ENCODE measurements around the gene HIBCH. TPM values are rescaled to one million over a fixed set of nuclear protein-coding genes. Genes with fewer than 3 reads are reported as not detected.

Gene HIBCH
- total and polyA plus RNA-seq, 4 donors, result 20.2 to 65.2 (median 32.8) TPM

DNA sequence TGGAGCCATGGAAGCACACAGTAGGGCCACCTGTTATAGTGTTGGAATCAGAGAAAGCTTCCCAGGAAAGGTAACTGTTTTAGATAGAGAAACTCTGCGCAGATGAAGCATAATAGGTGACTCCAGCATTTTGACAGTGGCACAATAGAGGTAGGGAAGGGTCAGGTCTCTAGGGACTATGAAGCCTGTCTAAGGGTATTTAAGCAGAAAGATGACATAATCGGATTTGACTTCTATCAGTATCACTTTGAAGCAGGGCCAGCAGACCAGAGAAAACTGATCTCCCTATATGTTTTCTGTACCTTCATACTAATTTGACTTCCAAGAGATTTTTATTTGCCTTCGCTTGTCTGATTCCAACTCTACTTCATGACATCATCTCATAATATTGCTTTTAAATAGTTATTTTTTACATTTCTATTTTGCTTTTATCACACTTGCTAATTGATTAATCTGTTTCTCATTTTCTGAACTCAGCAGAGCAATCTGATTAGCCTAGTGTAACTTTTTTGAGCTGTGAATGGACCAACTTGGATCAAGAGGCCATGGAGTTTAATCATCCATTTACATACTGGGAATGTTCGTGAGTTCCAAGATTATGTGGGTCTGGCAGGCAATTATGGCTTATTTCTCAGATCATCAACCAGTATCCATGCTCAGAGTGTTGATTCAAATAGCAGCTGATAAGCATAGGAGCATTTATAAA is 8.4 kb upstream of the HIBCH start:
- H3K27me3 ChIP-seq (ENCODE audit: control insufficient read depth in 4 of 4, insufficient read depth in 4 of 4, low read length in 3 of 4), result no peaks in the 10 kb centered on the region
- no peak for DNase-seq (ENCODE audit: low spot score)
- no peak overlapping the region for H3K9ac ChIP-seq (ENCODE audit: low read depth in 1 of 2, low read length in 2 of 2)
- H3K4me3 ChIP-seq (ENCODE audit: low read depth in 1 of 3, low read length in 3 of 3), result no peak overlapping the region
- no peak for TF ChIP-seq RAD21 (IDR thresholded peaks at IDR 0.05)
- no peak for TF ChIP-seq TAF1 (conservative IDR thresholded peaks at IDR 0.05)
- TF ChIP-seq EGR1 (IDR thresholded peaks at IDR 0.05; ENCODE audit: low read depth in 2 of 2), result no peak
- no peak for TF ChIP-seq FOXA1 (IDR thresholded peaks at IDR 0.05)
- TF ChIP-seq JUND (IDR thresholded peaks at IDR 0.05), result no peak
- no peak for TF ChIP-seq NR2F2 (IDR thresholded peaks at IDR 0.05)
- no peak for TF ChIP-seq HNF4A (conservative IDR thresholded peaks at IDR 0.05)
- TF ChIP-seq, protein P1, sequence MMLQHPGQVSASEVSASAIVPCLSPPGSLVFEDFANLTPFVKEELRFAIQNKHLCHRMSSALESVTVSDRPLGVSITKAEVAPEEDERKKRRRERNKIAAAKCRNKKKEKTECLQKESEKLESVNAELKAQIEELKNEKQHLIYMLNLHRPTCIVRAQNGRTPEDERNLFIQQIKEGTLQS (IDR thresholded peaks at IDR 0.05), result no peak
- TF ChIP-seq RXRA (IDR thresholded peaks at IDR 0.05), result no peak
- TF ChIP-seq YY1 (IDR thresholded peaks at IDR 0.05), result no peak
- H3K36me3 ChIP-seq (ENCODE audit: control insufficient read depth in 4 of 4, insufficient read depth in 3 of 4, low read depth in 1 of 4, low read length in 3 of 4), result no peaks in the 10 kb centered on the region
- H3K9me3 ChIP-seq (ENCODE audit: control insufficient read depth in 4 of 4, low read length in 3 of 4), result no peaks in the 10 kb centered on the region
- 78% methylated on average over 4 of the region's 4 CpGs for WGBS
- peaks cover 0 to 1% (median under 1%) of the 10 kb centered on the region in 4 donors for H3K4me1 ChIP-seq (ENCODE audit: control insufficient read depth in 4 of 4, insufficient read depth in 4 of 4, low read length in 3 of 4)
- H3K27ac ChIP-seq (ENCODE audit: low read depth in 1 of 2, low read length in 2 of 2), result no peak overlapping the region

DNA sequence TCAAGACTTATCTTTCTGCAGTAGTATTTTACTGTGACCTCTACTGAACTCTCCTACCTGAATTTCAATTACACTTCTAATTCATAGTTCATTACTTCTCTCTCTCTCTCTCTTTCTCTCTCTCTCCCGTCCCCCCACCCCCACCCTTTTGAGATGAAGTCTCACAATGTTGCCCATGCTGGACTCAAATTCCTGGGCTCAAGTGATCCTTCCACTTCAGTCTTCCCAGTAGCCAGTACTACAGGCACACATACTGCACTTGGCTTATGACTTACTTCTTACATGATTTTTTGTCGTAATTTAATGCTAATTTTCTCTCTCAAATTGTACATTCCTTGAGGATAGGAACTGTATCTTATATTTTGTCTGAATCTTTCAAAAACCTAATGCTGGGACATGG is 6.0 kb upstream of the HIBCH start:
- 70% methylated on average over 2 of the region's 2 CpGs for WGBS
- Histone ChIP-seq H3K9ac (ENCODE audit: low read depth in 1 of 2, low read length in 2 of 2) (no peak overlapping the region), H3K36me3 (ENCODE audit: control insufficient read depth in 4 of 4, insufficient read depth in 3 of 4, low read depth in 1 of 4, low read length in 3 of 4) (no peaks in the 10 kb centered on the region), H3K9me3 (ENCODE audit: control insufficient read depth in 4 of 4, low read length in 3 of 4) (no peaks in the 10 kb centered on the region), H3K27ac (ENCODE audit: low read depth in 1 of 2, low read length in 2 of 2) (no peak overlapping the region), H3K4me1 (ENCODE audit: control insufficient read depth in 4 of 4, insufficient read depth in 4 of 4, low read length in 3 of 4) (peaks cover 0 to 2% (median 0%) of the 10 kb centered on the region in 4 donors), H3K4me3 (ENCODE audit: low read depth in 1 of 3, low read length in 3 of 3) (no peak overlapping the region), H3K27me3 (ENCODE audit: control insufficient read depth in 4 of 4, insufficient read depth in 4 of 4, low read length in 3 of 4) (no peaks in the 10 kb centered on the region)
- DNase-seq (ENCODE audit: low spot score), result no peak
- no peak for TF ChIP-seq NR2F2 (IDR thresholded peaks at IDR 0.05)
- TF ChIP-seq FOXA2 (IDR thresholded peaks at IDR 0.05), result no peak
- TF ChIP-seq FOXA1 (IDR thresholded peaks at IDR 0.05), result no peak
- TF ChIP-seq, protein P2, sequence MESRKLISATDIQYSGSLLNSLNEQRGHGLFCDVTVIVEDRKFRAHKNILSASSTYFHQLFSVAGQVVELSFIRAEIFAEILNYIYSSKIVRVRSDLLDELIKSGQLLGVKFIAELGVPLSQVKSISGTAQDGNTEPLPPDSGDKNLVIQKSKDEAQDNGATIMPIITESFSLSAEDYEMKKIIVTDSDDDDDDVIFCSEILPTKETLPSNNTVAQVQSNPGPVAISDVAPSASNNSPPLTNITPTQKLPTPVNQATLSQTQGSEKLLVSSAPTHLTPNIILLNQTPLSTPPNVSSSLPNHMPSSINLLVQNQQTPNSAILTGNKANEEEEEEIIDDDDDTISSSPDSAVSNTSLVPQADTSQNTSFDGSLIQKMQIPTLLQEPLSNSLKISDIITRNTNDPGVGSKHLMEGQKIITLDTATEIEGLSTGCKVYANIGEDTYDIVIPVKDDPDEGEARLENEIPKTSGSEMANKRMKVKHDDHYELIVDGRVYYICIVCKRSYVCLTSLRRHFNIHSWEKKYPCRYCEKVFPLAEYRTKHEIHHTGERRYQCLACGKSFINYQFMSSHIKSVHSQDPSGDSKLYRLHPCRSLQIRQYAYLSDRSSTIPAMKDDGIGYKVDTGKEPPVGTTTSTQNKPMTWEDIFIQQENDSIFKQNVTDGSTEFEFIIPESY (IDR thresholded peaks at IDR 0.05), result no peak
- TF ChIP-seq YY1 (IDR thresholded peaks at IDR 0.05), result no peak
- TF ChIP-seq, protein P3, sequence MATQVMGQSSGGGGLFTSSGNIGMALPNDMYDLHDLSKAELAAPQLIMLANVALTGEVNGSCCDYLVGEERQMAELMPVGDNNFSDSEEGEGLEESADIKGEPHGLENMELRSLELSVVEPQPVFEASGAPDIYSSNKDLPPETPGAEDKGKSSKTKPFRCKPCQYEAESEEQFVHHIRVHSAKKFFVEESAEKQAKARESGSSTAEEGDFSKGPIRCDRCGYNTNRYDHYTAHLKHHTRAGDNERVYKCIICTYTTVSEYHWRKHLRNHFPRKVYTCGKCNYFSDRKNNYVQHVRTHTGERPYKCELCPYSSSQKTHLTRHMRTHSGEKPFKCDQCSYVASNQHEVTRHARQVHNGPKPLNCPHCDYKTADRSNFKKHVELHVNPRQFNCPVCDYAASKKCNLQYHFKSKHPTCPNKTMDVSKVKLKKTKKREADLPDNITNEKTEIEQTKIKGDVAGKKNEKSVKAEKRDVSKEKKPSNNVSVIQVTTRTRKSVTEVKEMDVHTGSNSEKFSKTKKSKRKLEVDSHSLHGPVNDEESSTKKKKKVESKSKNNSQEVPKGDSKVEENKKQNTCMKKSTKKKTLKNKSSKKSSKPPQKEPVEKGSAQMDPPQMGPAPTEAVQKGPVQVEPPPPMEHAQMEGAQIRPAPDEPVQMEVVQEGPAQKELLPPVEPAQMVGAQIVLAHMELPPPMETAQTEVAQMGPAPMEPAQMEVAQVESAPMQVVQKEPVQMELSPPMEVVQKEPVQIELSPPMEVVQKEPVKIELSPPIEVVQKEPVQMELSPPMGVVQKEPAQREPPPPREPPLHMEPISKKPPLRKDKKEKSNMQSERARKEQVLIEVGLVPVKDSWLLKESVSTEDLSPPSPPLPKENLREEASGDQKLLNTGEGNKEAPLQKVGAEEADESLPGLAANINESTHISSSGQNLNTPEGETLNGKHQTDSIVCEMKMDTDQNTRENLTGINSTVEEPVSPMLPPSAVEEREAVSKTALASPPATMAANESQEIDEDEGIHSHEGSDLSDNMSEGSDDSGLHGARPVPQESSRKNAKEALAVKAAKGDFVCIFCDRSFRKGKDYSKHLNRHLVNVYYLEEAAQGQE (IDR thresholded peaks at IDR 0.05), result no peak
- TF ChIP-seq HNF4A (conservative IDR thresholded peaks at IDR 0.05), result no peak
- no peak for TF ChIP-seq HNF4G (IDR thresholded peaks at IDR 0.05)
- no peak for TF ChIP-seq GABPA (IDR thresholded peaks at IDR 0.05 in 1 of 2, conservative IDR thresholded peaks at IDR 0.05 in 1 of 2)
- TF ChIP-seq JUND (IDR thresholded peaks at IDR 0.05), result no peak
- TF ChIP-seq RXRA (IDR thresholded peaks at IDR 0.05), result no peak
- no peak for TF ChIP-seq EGR1 (IDR thresholded peaks at IDR 0.05; ENCODE audit: low read depth in 2 of 2)
- TF ChIP-seq, protein P1 (IDR thresholded peaks at IDR 0.05), result no peak
- TF ChIP-seq, protein P4, sequence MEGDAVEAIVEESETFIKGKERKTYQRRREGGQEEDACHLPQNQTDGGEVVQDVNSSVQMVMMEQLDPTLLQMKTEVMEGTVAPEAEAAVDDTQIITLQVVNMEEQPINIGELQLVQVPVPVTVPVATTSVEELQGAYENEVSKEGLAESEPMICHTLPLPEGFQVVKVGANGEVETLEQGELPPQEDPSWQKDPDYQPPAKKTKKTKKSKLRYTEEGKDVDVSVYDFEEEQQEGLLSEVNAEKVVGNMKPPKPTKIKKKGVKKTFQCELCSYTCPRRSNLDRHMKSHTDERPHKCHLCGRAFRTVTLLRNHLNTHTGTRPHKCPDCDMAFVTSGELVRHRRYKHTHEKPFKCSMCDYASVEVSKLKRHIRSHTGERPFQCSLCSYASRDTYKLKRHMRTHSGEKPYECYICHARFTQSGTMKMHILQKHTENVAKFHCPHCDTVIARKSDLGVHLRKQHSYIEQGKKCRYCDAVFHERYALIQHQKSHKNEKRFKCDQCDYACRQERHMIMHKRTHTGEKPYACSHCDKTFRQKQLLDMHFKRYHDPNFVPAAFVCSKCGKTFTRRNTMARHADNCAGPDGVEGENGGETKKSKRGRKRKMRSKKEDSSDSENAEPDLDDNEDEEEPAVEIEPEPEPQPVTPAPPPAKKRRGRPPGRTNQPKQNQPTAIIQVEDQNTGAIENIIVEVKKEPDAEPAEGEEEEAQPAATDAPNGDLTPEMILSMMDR (IDR thresholded peaks at IDR 0.05; ENCODE audit: low read depth, low read length, missing input control), result no peak

All from liver (tissue), 9 donors.